H9 (cell line): ENCODE measurements around the gene GFM1. TPM values are rescaled to one million over a fixed set of nuclear protein-coding genes. Genes with fewer than 3 reads are reported as not detected.

Source experiments
- DNase-seq: peaks from one replicate; pipeline ENCODE4 v3.0.0-alpha.2; 2017
- H2AFZ ChIP-seq: one replicate; pipeline ENCODE4 v1.6.1; 2013; ENCODE audit warnings: mild to moderate bottlenecking, low read length, control low read depth, moderate library complexity
- H2AK5ac ChIP-seq: 2 replicates; pipeline ENCODE4 v1.6.1; 2013; ENCODE audit warnings: low read length, control low read depth, mixed read lengths; ENCODE audit not compliant: insufficient read length
- H2BK120ac ChIP-seq: one replicate; pipeline ENCODE4 v1.6.1; 2013; ENCODE audit warnings: low read depth, mild to moderate bottlenecking, low read length, control low read depth, inconsistent platforms; ENCODE audit not compliant: poor library complexity, severe bottlenecking
- H2BK12ac ChIP-seq: 2 replicates; pipeline ENCODE4 v1.6.1; 2013; ENCODE audit warnings: low read length, control low read depth, mixed read lengths, low read depth; ENCODE audit not compliant: insufficient read length
- H2BK15ac ChIP-seq: 2 replicates; pipeline ENCODE4 v1.6.1; 2013; ENCODE audit warnings: low read depth, low read length, control low read depth
- H2BK20ac ChIP-seq: one replicate; pipeline ENCODE4 v1.6.1; 2013; ENCODE audit warnings: low read depth, mild to moderate bottlenecking, low read length, control low read depth, inconsistent platforms; ENCODE audit not compliant: poor library complexity, severe bottlenecking
- H2BK5ac ChIP-seq: 2 replicates; pipeline ENCODE4 v1.6.1; 2013; ENCODE audit warnings: low read length, control low read depth, mixed read lengths; ENCODE audit not compliant: insufficient read length
- H3K14ac ChIP-seq: 2 replicates; pipeline ENCODE4 v1.6.1; 2013; ENCODE audit warnings: low read length, control low read depth; ENCODE audit not compliant: insufficient read depth
- H3K18ac ChIP-seq: 2 replicates; pipeline ENCODE4 v1.6.1; 2013; ENCODE audit warnings: low read depth, mild to moderate bottlenecking, mixed read lengths, low read length, control low read depth; ENCODE audit not compliant: insufficient read length
- H3K23ac ChIP-seq: 2 replicates; pipeline ENCODE4 v1.6.1; 2013; ENCODE audit warnings: low read length, control low read depth, mixed read lengths, low read depth; ENCODE audit not compliant: insufficient read length
- H3K23me2 ChIP-seq: 2 replicates; pipeline ENCODE4 v1.6.1; 2013; ENCODE audit warnings: low read depth, mild to moderate bottlenecking, mixed read lengths, low read length, control low read depth; ENCODE audit not compliant: insufficient read length, poor library complexity, severe bottlenecking
- H3K27ac ChIP-seq: 2 replicates; pipeline ENCODE4 v1.5.1; 2013; ENCODE audit warnings: low read length, control low read depth, mixed read lengths, low read depth; ENCODE audit not compliant: insufficient read length
- H3K27me3 ChIP-seq: 2 replicates; pipeline ENCODE4 v1.6.1; 2013; ENCODE audit warnings: low read length, control low read depth, inconsistent platforms; ENCODE audit not compliant: insufficient read depth
- H3K4ac ChIP-seq: 2 replicates; pipeline ENCODE4 v1.6.1; 2013; ENCODE audit warnings: low read depth, mild to moderate bottlenecking, control low read depth, inconsistent platforms, low read length, moderate library complexity
- H3K4me1 ChIP-seq: 2 replicates; pipeline ENCODE4 v1.6.1; 2013; ENCODE audit warnings: low read length, control low read depth, inconsistent platforms; ENCODE audit not compliant: insufficient read depth
- H3K4me2 ChIP-seq: 2 replicates; pipeline ENCODE4 v1.6.1; 2013; ENCODE audit warnings: low read length, control low read depth, mixed read lengths; ENCODE audit not compliant: insufficient read length, insufficient read depth
- H3K56ac ChIP-seq: 2 replicates; pipeline ENCODE4 v1.6.1; 2013; ENCODE audit warnings: low read depth, mild to moderate bottlenecking, mixed read lengths, low read length, control low read depth; ENCODE audit not compliant: insufficient read length
- H3K79me1 ChIP-seq: 2 replicates; pipeline ENCODE4 v1.6.1; 2013; ENCODE audit warnings: low read depth, mild to moderate bottlenecking, moderate library complexity, low read length, control low read depth, inconsistent platforms; ENCODE audit not compliant: insufficient read depth, poor library complexity, severe bottlenecking
- H3K79me2 ChIP-seq: 2 replicates; pipeline ENCODE4 v1.6.1; 2013; ENCODE audit warnings: low read length, control low read depth, inconsistent platforms; ENCODE audit not compliant: insufficient read depth
- H3K9ac ChIP-seq: 2 replicates; pipeline ENCODE4 v1.6.1; 2013; ENCODE audit warnings: low read length, control low read depth, mixed read lengths; ENCODE audit not compliant: insufficient read length; ENCODE audit errors: extremely low read depth
- H3K9me3 ChIP-seq: one replicate; pipeline ENCODE4 v1.6.1; 2013; ENCODE audit warnings: low read depth, low read length, inconsistent platforms; ENCODE audit not compliant: control insufficient read depth
- H3T11ph ChIP-seq: one replicate; pipeline ENCODE4 v1.6.1; 2013; ENCODE audit warnings: mild to moderate bottlenecking, low read length, control low read depth, inconsistent platforms
- H4K20me1 ChIP-seq: one replicate; pipeline ENCODE4 v1.6.1; 2013; ENCODE audit not compliant: control insufficient read depth, insufficient read length, insufficient read depth
- H4K5ac ChIP-seq: 2 replicates; pipeline ENCODE4 v1.6.1; 2013; ENCODE audit warnings: low read depth, mild to moderate bottlenecking, mixed read lengths, low read length, control low read depth; ENCODE audit not compliant: insufficient read length
- H4K8ac ChIP-seq: replicated peaks from 2 replicates; pipeline ENCODE4 v1.6.1; 2013; ENCODE audit warnings: low read length, control low read depth, mixed read lengths, low read depth; ENCODE audit not compliant: insufficient read length
- H4K91ac ChIP-seq: 2 replicates; pipeline ENCODE4 v1.6.1; 2013; ENCODE audit warnings: low read depth, mild to moderate bottlenecking, moderate library complexity, mixed read lengths, low read length, control low read depth; ENCODE audit not compliant: insufficient read length
- H3K27ac Mint-ChIP-seq, 3 experiments: 2 replicates in 2 of 3; 3 replicates in 1 of 3; pipeline ENCODE4 v1.8.0; 2020 to 2021; ENCODE audit warnings: mixed read lengths in 3 of 3, mild to moderate bottlenecking in 1 of 3, moderate library complexity in 1 of 3
- H3K27me3 Mint-ChIP-seq: 2 replicates; pipeline ENCODE4 v1.8.0; 2021; ENCODE audit warnings: low read depth, mild to moderate bottlenecking, moderate library complexity, mixed read lengths
- H3K36me3 Mint-ChIP-seq, 3 experiments: 2 replicates in 2 of 3; 3 replicates in 1 of 3; pipeline ENCODE4 v1.8.0; 2020 to 2021; ENCODE audit warnings: low read depth in 3 of 3, mixed read lengths in 3 of 3; ENCODE audit not compliant: insufficient read depth in 1 of 3
- H3K4me1 Mint-ChIP-seq, 2 experiments: 2 replicates each; pipeline ENCODE4 v1.8.0; 2020; ENCODE audit warnings: mixed read lengths in 2 of 2
- H3K4me3 Mint-ChIP-seq, 2 experiments: 2 replicates in 1 of 2; 3 replicates in 1 of 2; pipeline ENCODE4 v1.8.0; 2020 to 2021; ENCODE audit warnings: mild to moderate bottlenecking in 2 of 2, mixed read lengths in 2 of 2, moderate library complexity in 1 of 2
- H3K9me3 Mint-ChIP-seq, 2 experiments: 2 replicates in 1 of 2; 3 replicates in 1 of 2; pipeline ENCODE4 v1.8.0; 2020; ENCODE audit warnings: mild to moderate bottlenecking in 2 of 2, mixed read lengths in 2 of 2, moderate library complexity in 1 of 2
- WGBS: extraction: QIAGEN DNeasy Blood & Tissue Kit; methylation state at CpG from one replicate; pipeline ENCODE4 v1.1.7; 2013; ENCODE audit warnings: missing lambda C conversion rate, low lambda C conversion rate, mixed read lengths; ENCODE audit not compliant: insufficient read length; ENCODE audit errors: extremely low coverage; 5-methylcytosine and 5-hydroxymethylcytosine counted together
- total RNA-seq: library from RNA; stranded (reverse); gene quantifications from 2 replicates; pipeline ENCODE4 v1.2.1, GENCODE V29; 2021
- TF ChIP-seq, protein P1 (sequence below): fragments of 200-600 bp; sonication (generic); conservative IDR thresholded peaks from 3 replicates; pipeline ENCODE4 v1.8.0; 2021; ENCODE audit warnings: antibody characterized with exemption, mild to moderate bottlenecking

Gene GFM1
- total RNA-seq, 1 experiment from 2014 or later = 47.1 TPM

DNA sequence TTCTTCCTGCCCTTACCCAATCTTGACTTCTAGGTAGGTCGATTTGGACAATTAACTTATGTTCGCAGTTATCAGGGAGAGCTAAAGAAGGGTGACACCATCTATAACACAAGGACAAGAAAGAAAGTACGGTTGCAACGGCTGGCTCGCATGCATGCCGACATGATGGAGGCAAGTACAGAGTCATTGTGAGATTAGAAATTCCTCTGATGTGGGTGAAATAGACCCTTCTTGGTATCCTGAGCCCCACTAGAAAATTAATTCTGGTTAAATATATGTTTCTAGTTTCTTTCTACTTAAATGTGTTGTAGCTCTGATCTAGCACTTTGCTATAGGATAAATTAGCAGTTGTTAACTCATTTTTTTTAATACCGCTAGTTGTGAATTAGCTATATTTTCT lies 14.6 kb downstream of the GFM1 start:
- H3K9me3 ChIP-seq = no peaks in the 10 kb centered on the region
- H3K4me1 ChIP-seq = no peaks in the 10 kb centered on the region
- H3K23me2 ChIP-seq = no peaks in the 10 kb centered on the region
- no peak overlapping the region for H2BK15ac ChIP-seq
- no peak overlapping the region for H2BK120ac ChIP-seq
- H3K14ac ChIP-seq = no peak overlapping the region
- H3T11ph ChIP-seq = no peak overlapping the region
- DNase-seq = no peak
- H3K4me1 Mint-ChIP-seq = no peaks in the 10 kb centered on the region
- no peaks in the 10 kb centered on the region for H3K79me1 ChIP-seq
- H2BK12ac ChIP-seq = no peak overlapping the region
- no peak overlapping the region for H3K4me3 Mint-ChIP-seq
- no peak overlapping the region for H3K27ac Mint-ChIP-seq
- no peak overlapping the region for H4K91ac ChIP-seq
- H2BK20ac ChIP-seq = no peak overlapping the region
- no peak overlapping the region for H3K18ac ChIP-seq
- H4K8ac ChIP-seq = no peak overlapping the region
- no peak overlapping the region for H3K9ac ChIP-seq
- H3K27ac ChIP-seq = no peak overlapping the region
- H3K4ac ChIP-seq = no peak overlapping the region
- H3K36me3 Mint-ChIP-seq = peaks cover 4 to 46% (median 19%) of the 10 kb centered on the region in 3 experiments; a peak in 5 of 7 replicates
- WGBS = no CpG with 5 or more reads among the region's 7 CpGs
- H4K20me1 ChIP-seq = no peaks in the 10 kb centered on the region
- H3K79me2 ChIP-seq = no peaks in the 10 kb centered on the region
- H2AK5ac ChIP-seq = no peak overlapping the region
- H3K4me2 ChIP-seq = no peak overlapping the region
- H3K27me3 Mint-ChIP-seq = no peaks in the 10 kb centered on the region
- no peak overlapping the region for H3K56ac ChIP-seq
- H3K23ac ChIP-seq = no peak overlapping the region
- no peak overlapping the region for H2AFZ ChIP-seq
- no peaks in the 10 kb centered on the region for H3K9me3 Mint-ChIP-seq
- H2BK5ac ChIP-seq = no peak overlapping the region
- no peaks in the 10 kb centered on the region for H3K27me3 ChIP-seq
- H4K5ac ChIP-seq = no peak overlapping the region
- TF ChIP-seq, protein P1, sequence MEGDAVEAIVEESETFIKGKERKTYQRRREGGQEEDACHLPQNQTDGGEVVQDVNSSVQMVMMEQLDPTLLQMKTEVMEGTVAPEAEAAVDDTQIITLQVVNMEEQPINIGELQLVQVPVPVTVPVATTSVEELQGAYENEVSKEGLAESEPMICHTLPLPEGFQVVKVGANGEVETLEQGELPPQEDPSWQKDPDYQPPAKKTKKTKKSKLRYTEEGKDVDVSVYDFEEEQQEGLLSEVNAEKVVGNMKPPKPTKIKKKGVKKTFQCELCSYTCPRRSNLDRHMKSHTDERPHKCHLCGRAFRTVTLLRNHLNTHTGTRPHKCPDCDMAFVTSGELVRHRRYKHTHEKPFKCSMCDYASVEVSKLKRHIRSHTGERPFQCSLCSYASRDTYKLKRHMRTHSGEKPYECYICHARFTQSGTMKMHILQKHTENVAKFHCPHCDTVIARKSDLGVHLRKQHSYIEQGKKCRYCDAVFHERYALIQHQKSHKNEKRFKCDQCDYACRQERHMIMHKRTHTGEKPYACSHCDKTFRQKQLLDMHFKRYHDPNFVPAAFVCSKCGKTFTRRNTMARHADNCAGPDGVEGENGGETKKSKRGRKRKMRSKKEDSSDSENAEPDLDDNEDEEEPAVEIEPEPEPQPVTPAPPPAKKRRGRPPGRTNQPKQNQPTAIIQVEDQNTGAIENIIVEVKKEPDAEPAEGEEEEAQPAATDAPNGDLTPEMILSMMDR = no peak
